ENCODE results near the gene KIAA1191.

DNA sequence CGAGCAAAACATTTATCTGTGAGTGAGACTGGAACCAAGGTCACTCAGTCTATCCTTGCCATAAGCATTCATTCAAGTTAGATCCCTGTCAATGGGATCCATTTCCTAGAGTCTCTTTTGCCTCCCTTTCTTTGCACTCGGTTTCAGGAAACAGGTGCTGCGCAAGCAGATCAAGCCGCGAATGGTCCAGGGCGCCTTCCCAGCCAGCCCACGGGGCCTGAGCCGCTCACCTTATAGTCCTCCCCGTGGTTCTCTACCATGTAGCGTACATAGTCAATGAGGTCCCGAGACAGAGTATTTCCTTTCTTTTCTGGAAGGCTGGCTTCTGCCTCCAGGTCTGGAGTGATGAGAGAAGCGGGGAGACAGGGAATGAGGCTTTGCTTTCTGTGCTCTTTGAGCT is 23.4 kb upstream of the KIAA1191 start:
- TF ChIP-seq, protein P1, sequence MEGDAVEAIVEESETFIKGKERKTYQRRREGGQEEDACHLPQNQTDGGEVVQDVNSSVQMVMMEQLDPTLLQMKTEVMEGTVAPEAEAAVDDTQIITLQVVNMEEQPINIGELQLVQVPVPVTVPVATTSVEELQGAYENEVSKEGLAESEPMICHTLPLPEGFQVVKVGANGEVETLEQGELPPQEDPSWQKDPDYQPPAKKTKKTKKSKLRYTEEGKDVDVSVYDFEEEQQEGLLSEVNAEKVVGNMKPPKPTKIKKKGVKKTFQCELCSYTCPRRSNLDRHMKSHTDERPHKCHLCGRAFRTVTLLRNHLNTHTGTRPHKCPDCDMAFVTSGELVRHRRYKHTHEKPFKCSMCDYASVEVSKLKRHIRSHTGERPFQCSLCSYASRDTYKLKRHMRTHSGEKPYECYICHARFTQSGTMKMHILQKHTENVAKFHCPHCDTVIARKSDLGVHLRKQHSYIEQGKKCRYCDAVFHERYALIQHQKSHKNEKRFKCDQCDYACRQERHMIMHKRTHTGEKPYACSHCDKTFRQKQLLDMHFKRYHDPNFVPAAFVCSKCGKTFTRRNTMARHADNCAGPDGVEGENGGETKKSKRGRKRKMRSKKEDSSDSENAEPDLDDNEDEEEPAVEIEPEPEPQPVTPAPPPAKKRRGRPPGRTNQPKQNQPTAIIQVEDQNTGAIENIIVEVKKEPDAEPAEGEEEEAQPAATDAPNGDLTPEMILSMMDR (IDR thresholded peaks at IDR 0.05): no peak
- no peak for TF ChIP-seq ZFX (IDR thresholded peaks at IDR 0.05; ENCODE audit: borderline replicate concordance)

Data from 22Rv1 (cell line).